Kidney capillary endothelial cell (primary cell): ENCODE measurements around the gene PTPRN2.
"Not testable (repeated sequence)": the region's sequence is repeated elsewhere in the genome, so short reads cannot be mapped to it uniquely, and the experiment has no call there.

Experiments
- DNase-seq: peaks from one replicate; pipeline ENCODE4 v3.0.0-alpha.2; 2018; ENCODE audit warnings: low spot score

Gene PTPRN2

GRCh38 chr7:158443688-158444483, 143.7 kb downstream of the PTPRN2 start:
- no peak for DNase-seq

- DNase-seq = no peak
Observed at GRCh38 chr7:158443014-158443687, 144.5 kb downstream of the PTPRN2 start.

DNA sequence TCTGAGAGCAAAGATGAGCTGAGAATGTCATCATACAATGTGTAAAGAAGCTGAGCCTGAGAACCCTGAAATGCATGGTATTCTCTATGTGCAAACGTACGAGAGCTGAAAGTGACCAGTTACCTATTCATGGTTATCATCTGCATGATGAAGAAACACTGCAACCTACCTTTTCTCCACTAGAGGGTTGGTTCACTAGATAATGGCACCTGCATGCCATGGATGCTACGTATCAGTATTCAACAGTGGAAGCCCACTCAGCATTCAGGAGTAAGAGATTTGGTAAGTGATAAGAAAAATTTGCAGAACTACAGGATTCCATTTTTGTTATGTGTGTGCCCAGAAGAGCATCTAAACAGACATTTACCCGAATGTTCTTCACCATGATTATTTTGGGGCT, 145.4 kb downstream of the PTPRN2 start:
- no peak for DNase-seq

DNA sequence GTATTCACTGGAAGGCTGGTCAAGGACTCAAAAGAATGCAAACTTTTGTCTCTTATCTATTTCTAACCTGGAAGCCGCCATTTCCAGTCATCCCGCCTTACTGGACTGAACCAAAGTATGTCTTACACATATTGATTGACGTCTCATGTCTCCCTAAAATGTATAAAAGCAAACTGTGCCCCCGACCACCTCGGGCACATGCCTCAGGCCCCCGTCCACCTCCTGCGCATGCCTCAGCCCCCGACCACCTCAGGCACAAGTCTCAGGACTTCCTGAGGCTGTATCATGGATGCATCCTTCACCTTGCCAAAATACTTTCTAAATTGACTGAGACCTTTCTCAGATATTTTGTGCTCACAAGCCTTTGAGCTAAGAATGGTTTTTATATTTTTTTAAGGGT, 148.6 kb downstream of the PTPRN2 start:
- DNase-seq = no peak

DNA sequence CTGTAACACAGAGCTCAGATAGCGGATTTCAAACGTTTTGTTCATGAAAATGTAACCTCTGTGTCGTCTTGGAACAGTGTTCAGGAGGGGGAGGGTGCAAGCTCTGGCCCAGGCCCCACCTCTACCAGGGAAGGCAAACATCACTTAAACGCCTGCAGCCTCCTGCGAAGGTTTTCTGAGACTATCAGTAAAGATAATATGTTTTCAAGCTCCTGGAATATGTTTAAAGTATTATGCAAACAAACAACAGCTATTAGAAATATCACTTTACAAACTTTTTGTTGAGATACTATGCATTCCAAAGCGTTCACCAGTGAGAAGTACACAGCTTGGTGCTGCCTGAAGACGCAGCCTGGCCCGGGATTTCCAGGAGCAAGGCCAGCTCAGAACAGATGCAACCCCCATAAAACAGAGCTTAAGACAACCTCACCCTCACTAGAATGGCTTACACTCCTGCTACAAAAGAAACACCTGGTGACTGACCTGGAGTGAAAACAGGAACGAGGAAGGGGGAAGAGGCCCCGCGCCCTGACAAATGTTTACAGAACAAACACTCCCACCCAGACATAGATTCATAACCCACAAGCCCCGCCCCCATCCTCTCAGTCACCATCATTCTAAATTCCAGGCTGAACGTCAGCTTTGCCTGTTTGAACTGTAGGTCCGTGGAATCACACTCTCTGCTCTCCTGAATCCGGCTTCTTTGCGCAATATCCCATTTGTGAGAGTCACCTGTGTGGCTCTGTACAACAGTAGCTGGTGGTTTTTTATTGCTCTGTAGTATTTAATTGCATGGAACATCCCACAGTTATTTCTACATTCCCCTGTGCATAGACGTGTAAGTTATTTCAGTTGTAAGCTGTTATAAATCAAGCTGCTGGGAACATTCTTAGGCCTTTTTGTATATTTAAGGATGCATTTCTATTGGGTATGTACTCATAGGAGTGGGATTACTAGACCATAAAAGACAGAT, 155.0 kb downstream of the PTPRN2 start:
- no peak for DNase-seq

GRCh38 chr7:158431941-158432347, 155.7 kb downstream of the PTPRN2 start:
- DNase-seq = no peak

- no peak for DNase-seq
Observed at GRCh38 chr7:158431055-158431940, 156.3 kb downstream of the PTPRN2 start.

GRCh38 chr7:158430308-158431034, 157.2 kb downstream of the PTPRN2 start:
- DNase-seq = no peak

DNA sequence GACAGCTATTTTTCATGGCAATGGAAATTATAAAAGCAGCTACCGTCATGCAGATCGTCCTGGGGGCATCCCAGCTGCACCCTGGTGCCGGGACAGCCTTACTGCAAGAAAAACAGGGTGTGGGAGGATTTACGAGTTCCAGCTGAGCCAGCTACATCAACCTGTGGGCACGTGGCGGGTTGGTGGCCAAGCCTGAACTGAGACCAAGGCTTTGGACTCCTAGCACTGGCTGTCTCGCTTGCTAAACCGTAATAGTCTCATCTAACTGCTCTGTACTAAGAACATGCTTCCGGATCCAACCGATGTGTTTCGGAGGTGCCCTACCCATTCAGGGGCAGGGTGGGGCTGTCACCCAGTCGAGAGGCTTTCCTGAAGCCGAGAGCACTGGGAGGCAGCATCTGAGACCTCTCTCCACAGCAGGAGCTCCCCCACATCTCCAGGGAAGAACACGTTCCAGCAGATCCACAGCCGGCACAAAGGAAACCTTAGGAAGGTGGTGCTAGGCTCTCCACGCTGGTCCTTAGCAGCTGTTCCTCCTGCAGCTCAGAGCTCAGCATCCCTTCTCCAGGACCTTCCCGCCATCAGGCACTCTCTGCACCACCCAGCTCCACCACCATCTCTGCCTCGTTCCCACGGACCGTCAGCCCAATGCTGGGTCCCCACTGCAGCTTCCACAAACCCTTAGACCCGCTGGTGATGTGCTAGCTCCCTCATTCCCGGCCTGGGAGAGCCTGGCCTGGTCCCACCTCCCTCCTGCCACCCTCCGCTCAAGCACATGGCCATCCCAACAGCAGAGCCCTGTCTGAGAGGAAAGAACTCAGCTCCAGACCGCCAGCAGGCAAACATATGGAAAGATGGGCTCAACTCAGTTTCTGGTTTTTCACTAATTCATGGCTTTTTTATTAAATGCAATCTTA, 158.5 kb downstream of the PTPRN2 start:
- no peak for DNase-seq

- DNase-seq = no peak
Observed at GRCh38 chr7:158428131-158428836, 159.3 kb downstream of the PTPRN2 start.

- not testable (repeated sequence) for DNase-seq
Observed at GRCh38 chr7:158425676-158426075, 161.9 kb downstream of the PTPRN2 start.

GRCh38 chr7:158424531-158424930, 163.1 kb downstream of the PTPRN2 start:
- no peak for DNase-seq

- DNase-seq = no peak
Observed at GRCh38 chr7:158424011-158424410, 163.6 kb downstream of the PTPRN2 start.

DNA sequence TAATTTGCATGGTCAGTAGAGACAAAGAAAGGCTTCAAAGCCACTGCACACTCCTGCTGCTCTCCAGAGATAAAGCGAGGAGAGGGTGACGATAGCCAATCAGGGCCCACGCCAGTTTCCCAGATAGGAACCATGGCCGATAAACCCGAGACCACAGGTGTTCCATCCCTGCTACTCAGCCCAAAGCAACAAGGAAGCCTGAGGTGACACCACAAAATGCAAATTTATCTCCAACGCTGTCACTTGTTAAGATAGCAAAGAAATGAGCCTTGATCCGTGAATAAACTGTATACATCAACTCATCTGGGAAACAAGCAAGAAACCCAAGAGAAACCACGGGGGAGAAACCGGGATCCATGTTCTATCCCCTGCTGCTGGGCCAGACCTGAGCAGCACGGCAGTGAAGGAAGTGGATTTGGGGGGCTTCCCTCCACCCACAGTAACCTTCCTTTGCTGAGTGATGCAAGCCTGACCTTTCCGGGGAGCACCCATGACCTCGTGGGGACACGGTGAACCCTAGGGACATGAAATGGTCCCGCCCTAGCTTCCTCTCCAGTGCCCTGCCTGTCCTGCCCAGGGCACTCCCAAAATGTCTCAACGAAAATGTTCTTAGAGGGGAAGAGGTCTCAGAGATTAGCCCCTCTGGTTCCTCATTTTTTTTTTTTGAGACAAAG, 164.6 kb downstream of the PTPRN2 start:
- DNase-seq = no peak

- DNase-seq = no peak
Observed at GRCh38 chr7:158422196-158422886, 165.3 kb downstream of the PTPRN2 start.

GRCh38 chr7:158421361-158421760, 166.3 kb downstream of the PTPRN2 start:
- no peak for DNase-seq

- DNase-seq = no peak
Observed at GRCh38 chr7:158420591-158421340, 166.9 kb downstream of the PTPRN2 start.
